Pancreas (tissue), 10 donors: Measurements from ENCODE around the gene TCF4. TPM values are rescaled to one million over a fixed set of nuclear protein-coding genes. Genes with fewer than 3 reads are reported as not detected.

Experiments used
- ATAC-seq, 4 donors: fragments of 200-7000 bp; cut with Tn5 transposase; one replicate each; pipeline versions ENCODE4 v1.8.0 to v1.9.1; 2020; ENCODE audit warnings: mild to moderate bottlenecking in 4 of 4, moderate library complexity in 4 of 4
- DNase-seq, 6 donors: peaks; one replicate each; pipeline ENCODE4 v3.0.0-alpha.2; 2020
- FAIRE-seq: peaks from 2 replicates; lab custom pipeline; 2012; peaks lifted over from hg19 to GRCh38; lab: Jason Lieb, UNC
- H3K27ac ChIP-seq, 4 donors: fragments of 200-600 bp; sonication (generic); 1 replicate in 3 of 4; 2 replicates in 1 of 4; pipeline versions ENCODE4 v1.5.0 to v1.8.0; 2020
- H3K27me3 ChIP-seq, 4 donors: fragments of 200-600 bp; one replicate each; pipeline ENCODE4 v1.8.0; 2021
- H3K36me3 ChIP-seq, 3 donors: fragments of 200-600 bp; sonication (generic) in 1 of 3; one replicate each; pipeline versions ENCODE4 v1.5.0 to v1.8.0; 2020 to 2021
- H3K4me1 ChIP-seq, 3 donors: fragments of 200-600 bp; one replicate each; pipeline ENCODE4 v1.8.0; 2021
- H3K4me3 ChIP-seq, 4 donors: fragments of 200-600 bp; sonication (generic) in 2 of 4; one replicate each; pipeline versions ENCODE4 v1.5.0 to v1.8.0; 2020 to 2021
- H3K9me3 ChIP-seq, 4 donors: fragments of 200-600 bp; one replicate each; pipeline ENCODE4 v1.8.0; 2021
- WGBS, 2 donors: extraction: QIAGEN DNeasy Blood & Tissue Kit; methylation state at CpG; one replicate each; pipeline ENCODE4 v1.1.7; 2013; 5-methylcytosine and 5-hydroxymethylcytosine counted together
- intact Hi-C, 3 donors: fragments of 100-400 bp; cut with DNase I; formaldehyde crosslinking; loops; one replicate each; pipeline versions ENCODE4 v1.11.1 to v1.14.2; 2022
- polyA plus RNA-seq, 2 donors: library from polyadenylated mRNA; stranded (reverse); fragments of 200-250 nt; gene quantifications; one replicate each; pipeline ENCODE4 v1.2.3, GENCODE V29; 2013
- total RNA-seq, 6 donors: library from RNA; stranded (reverse); fragmentation: NEBNext Ultra II Directional in 4 of 6; extraction: Animal tissue kit (Norgen Biotek cat#: 25700) in 4 of 6; gene quantifications; one replicate each; pipeline versions ENCODE4 v1.2.1 to v1.2.4, GENCODE V29; 2021 to 2023
- TF ChIP-seq, protein P1 (sequence below), 4 donors: fragments of 200-600 bp; sonication (generic) in 3 of 4; IDR thresholded peaks; one replicate each; pipeline versions ENCODE4 v1.5.0 to v1.8.0; 2021; ENCODE audit warnings: antibody characterized with exemption in 4 of 4
- donor health status: healthy with polysubstance abuse.
- donor health status: DM: no; HTN: no; CAD: no; lungs with moderate emphysema.
- donor health status: DM: no; HTN: no; CAD: no.
- donor health status: control.
- donor health status: control.
- donor health status: Bipolar disorder and iron deficiency.
- donor health status: DM: yes; HTN: yes; CAD: no.
- donor health status: DM: no; HTN: no; CAD: no.
- donor health status: DM: no; HTN: no; CAD: no.
- donor health status: DM: yes; HTN: yes; CAD: no.

The TCF4 gene
- total and polyA plus RNA-seq, 8 donors: 4.4 to 27.9 (median 10.5) TPM

DNA sequence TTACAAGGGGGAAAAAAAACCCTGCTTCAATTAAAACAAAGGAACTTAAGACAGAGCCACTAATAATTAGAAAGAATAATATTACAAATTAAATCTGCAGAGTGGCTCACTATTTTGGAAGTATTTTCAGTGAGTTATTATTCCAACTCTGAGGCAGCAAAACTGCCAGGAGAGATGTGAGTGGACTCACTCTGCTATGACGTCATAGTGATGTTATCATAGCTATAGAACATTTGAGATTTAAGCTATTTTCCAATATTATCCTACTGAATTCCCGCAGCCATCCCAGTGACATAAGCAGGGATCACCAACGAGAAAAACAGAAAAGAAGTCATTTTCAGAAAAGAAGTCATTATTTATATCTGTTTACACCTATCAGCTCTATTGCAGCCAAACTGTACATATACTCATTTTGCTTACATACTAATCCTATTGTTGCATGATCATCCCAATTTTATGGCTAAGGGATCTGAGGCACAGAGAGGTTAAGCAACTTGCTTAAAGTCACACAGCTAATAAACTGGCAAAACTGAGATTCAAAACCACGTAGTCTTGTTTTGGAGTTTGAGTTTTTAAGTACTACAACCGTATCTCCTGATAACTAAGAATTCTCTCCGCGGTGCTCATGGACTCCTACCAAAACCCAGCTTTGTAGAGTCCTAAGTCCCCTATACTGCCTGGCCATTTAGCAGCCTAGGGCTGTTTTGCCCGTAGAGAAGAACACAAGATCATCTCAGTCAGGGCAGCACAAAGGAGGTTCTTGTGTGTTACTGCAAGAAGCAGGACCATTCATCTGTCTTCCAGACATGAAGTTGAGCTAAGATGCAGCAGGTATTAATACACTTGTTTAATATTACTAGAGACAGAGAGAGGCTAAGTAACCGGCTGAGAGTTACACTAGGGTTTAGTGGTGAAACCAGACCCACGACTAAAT, 299.8 kb downstream of the TCF4 start:
- no peak overlapping the region for H3K27ac ChIP-seq
- WGBS, 2 donors: 75 to 79% methylated on average over 10 of the region's 10 CpGs
- no peaks in the 10 kb centered on the region for H3K9me3 ChIP-seq
- ATAC-seq: no peak
- no peak for DNase-seq
- H3K4me1 ChIP-seq: no peaks in the 10 kb centered on the region
- H3K4me3 ChIP-seq: no peak overlapping the region
- H3K27me3 ChIP-seq: no peaks in the 10 kb centered on the region
- intact Hi-C loops: no loop called here
- H3K36me3 ChIP-seq: no peaks in the 10 kb centered on the region
- FAIRE-seq: no peak
- TF ChIP-seq, protein P1, sequence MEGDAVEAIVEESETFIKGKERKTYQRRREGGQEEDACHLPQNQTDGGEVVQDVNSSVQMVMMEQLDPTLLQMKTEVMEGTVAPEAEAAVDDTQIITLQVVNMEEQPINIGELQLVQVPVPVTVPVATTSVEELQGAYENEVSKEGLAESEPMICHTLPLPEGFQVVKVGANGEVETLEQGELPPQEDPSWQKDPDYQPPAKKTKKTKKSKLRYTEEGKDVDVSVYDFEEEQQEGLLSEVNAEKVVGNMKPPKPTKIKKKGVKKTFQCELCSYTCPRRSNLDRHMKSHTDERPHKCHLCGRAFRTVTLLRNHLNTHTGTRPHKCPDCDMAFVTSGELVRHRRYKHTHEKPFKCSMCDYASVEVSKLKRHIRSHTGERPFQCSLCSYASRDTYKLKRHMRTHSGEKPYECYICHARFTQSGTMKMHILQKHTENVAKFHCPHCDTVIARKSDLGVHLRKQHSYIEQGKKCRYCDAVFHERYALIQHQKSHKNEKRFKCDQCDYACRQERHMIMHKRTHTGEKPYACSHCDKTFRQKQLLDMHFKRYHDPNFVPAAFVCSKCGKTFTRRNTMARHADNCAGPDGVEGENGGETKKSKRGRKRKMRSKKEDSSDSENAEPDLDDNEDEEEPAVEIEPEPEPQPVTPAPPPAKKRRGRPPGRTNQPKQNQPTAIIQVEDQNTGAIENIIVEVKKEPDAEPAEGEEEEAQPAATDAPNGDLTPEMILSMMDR (IDR thresholded peaks at IDR 0.05): no peak

DNA sequence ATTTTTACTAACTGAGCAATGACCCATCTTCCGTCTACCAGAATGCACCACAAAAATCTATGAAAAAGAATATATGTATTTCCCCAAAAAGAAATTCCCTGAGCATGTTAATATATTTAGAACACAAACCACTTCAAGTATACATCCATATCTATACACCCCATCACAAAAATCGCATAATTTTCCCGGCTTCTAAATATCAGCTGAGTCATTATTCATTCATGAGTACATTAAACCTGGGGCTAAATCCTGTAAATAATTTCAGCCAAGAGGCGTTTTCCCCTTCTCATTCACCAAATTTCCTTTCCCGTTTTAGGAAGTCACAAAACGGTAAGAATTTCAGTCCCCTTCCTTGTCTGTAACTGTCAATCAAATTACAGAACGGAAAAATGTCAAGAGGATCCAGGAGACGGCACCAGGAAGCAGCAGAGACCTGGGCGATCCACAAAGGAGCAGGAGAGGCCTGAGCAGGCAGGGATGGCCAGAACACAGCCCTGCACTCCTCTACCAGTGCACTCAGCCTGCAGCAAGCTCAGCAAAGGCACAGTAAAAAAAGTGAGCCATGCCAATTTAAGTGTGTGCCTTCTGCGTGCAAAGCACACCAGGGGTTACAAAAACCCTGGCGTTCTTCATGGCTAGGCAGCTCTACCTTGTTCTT, 300.7 kb downstream of the TCF4 start:
- ATAC-seq (no peak), DNase-seq (no peak), FAIRE-seq (no peak)
- 74 to 75% methylated on average over 11 of the region's 11 CpGs for WGBS, 2 donors
- Histone ChIP-seq H3K4me1 (no peaks in the 10 kb centered on the region), H3K36me3 (no peaks in the 10 kb centered on the region), H3K27ac (no peak overlapping the region), H3K9me3 (no peaks in the 10 kb centered on the region), H3K4me3 (no peak overlapping the region), H3K27me3 (no peaks in the 10 kb centered on the region)
- intact Hi-C loops: no loop called here
- TF ChIP-seq, protein P1 (IDR thresholded peaks at IDR 0.05): no peak

DNA sequence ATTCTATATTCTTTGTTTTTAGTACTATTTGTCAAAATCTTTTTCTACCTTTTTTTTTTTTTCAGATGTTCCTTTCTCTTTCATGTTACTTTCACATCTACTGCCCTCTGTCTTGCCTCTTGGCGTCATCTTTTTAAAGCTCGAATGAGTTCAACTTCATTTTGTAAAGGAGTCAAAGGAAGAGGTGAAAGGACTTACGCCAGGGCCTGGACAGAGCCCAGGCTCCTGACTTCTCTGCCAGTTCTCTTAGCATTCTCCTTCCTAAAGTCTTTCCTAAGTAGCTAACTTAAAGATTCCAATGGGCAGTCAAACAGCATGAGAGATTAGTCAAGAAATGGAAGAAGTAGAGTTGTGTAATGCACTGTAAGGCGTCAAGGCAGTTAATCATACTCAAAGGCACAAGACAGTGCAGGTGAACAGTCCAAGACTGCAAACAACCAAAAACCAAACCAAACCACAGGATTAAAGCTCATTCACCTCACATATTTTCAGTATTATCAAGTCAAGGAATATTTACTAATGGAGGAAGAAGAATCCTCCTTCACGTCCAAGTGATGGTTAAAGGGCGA, 301.7 kb downstream of the TCF4 start:
- Histone ChIP-seq H3K4me1 (no peaks in the 10 kb centered on the region), H3K27me3 (no peaks in the 10 kb centered on the region), H3K4me3 (no peak overlapping the region), H3K36me3 (no peaks in the 10 kb centered on the region), H3K9me3 (no peaks in the 10 kb centered on the region), H3K27ac (no peak overlapping the region)
- TF ChIP-seq, protein P1 (IDR thresholded peaks at IDR 0.05): no peak
- ATAC-seq (no peak), FAIRE-seq (no peak), DNase-seq (no peak)
- intact Hi-C loops: no loop called here
- WGBS, 2 donors: 92 to 94% methylated on average over 6 of the region's 6 CpGs

DNA sequence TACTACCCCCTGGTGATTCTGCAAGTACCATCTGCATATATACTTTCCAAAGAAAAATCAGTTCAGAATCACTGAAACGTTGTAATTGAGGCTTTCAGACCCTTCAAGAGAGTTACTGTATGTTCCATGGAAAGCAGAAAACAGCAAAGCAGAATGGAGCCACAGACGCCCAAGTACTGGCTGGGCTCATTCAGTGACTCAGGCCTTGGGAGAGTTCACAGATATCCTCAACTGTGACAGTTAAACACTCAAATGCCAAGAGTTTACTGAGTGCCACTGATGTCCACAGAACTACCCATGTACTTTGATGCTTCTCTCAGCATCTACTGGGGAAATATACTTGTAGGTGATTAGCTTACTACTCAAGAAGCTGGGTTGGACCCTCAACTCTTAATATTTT, 303.4 kb downstream of the TCF4 start:
- Histone ChIP-seq H3K27me3 (no peaks in the 10 kb centered on the region), H3K4me3 (no peak overlapping the region), H3K9me3 (no peaks in the 10 kb centered on the region), H3K4me1 (no peaks in the 10 kb centered on the region), H3K27ac (no peak overlapping the region), H3K36me3 (no peaks in the 10 kb centered on the region)
- WGBS, 2 donors: 72 to 80% methylated on average over 2 of the region's 2 CpGs
- FAIRE-seq: no peak
- no peak for DNase-seq
- TF ChIP-seq, protein P1 (IDR thresholded peaks at IDR 0.05): no peak
- ATAC-seq: no peak
- intact Hi-C loops: no loop called here
